GM23338 (cell line): ENCODE results near the gene PARP6.

ENCODE experiments used
- CREB1 ChIP-seq: fragments of 250-450 bp; sonication (Bioruptor Pico); IDR thresholded peaks from 2 replicates; pipeline ENCODE4 v1.5.0; 2020; ENCODE audit warnings: low read depth, mild to moderate bottlenecking, moderate library complexity
- EZH2 ChIP-seq: fragments of 200-600 bp; sonication (generic); IDR thresholded peaks from one replicate; pipeline ENCODE4 v1.8.0; 2017; ENCODE audit warnings: antibody characterized with exemption, mild to moderate bottlenecking, low read depth; ENCODE audit not compliant: unreplicated experiment
- EZH2phosphoT487 ChIP-seq: fragments of 200-600 bp; sonication (generic); IDR thresholded peaks from one replicate; pipeline ENCODE4 v1.8.1; 2018; ENCODE audit warnings: antibody characterized with exemption; ENCODE audit not compliant: unreplicated experiment
- POLR2AphosphoS5 ChIP-seq: IDR thresholded peaks from 2 replicates; pipeline ENCODE4 v1.6.1; 2016; ENCODE audit warnings: antibody characterized with exemption, low read depth
- ZNF114 ChIP-seq: fragments of 250-450 bp; sonication (Bioruptor Pico); IDR thresholded peaks from 2 replicates; pipeline ENCODE4 v1.5.0; 2020; ENCODE audit warnings: mild to moderate bottlenecking, moderate library complexity
- TF ChIP-seq, protein P1 (sequence below), 2 experiments: fragments of 200-600 bp in 1 of 2; sonication (generic) in 1 of 2; conservative IDR thresholded peaks; 2 replicates each; pipeline versions ENCODE4 v1.5.1 to v1.6.1; 2016 to 2017; ENCODE audit warnings: antibody characterized with exemption in 2 of 2, low read depth in 2 of 2, mild to moderate bottlenecking in 2 of 2, moderate library complexity in 1 of 2
- TF ChIP-seq, protein P2 (sequence below): fragments of 250-450 bp; sonication (Bioruptor Pico); IDR thresholded peaks from 2 replicates; pipeline ENCODE4 v1.5.0; 2020; ENCODE audit warnings: mild to moderate bottlenecking, moderate library complexity

GRCh38 chr15:72284781-72285180 lies 12.4 kb upstream of the PARP6 start:
- no peak for TF ChIP-seq POLR2AphosphoS5
- TF ChIP-seq, protein P1, sequence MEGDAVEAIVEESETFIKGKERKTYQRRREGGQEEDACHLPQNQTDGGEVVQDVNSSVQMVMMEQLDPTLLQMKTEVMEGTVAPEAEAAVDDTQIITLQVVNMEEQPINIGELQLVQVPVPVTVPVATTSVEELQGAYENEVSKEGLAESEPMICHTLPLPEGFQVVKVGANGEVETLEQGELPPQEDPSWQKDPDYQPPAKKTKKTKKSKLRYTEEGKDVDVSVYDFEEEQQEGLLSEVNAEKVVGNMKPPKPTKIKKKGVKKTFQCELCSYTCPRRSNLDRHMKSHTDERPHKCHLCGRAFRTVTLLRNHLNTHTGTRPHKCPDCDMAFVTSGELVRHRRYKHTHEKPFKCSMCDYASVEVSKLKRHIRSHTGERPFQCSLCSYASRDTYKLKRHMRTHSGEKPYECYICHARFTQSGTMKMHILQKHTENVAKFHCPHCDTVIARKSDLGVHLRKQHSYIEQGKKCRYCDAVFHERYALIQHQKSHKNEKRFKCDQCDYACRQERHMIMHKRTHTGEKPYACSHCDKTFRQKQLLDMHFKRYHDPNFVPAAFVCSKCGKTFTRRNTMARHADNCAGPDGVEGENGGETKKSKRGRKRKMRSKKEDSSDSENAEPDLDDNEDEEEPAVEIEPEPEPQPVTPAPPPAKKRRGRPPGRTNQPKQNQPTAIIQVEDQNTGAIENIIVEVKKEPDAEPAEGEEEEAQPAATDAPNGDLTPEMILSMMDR (conservative IDR thresholded peaks at IDR 0.05; ENCODE audit: low read depth in 2 of 2), result no peak
- TF ChIP-seq CREB1, result no peak
- no peak for TF ChIP-seq EZH2
- TF ChIP-seq EZH2phosphoT487, result no peak
- TF ChIP-seq, protein P2, sequence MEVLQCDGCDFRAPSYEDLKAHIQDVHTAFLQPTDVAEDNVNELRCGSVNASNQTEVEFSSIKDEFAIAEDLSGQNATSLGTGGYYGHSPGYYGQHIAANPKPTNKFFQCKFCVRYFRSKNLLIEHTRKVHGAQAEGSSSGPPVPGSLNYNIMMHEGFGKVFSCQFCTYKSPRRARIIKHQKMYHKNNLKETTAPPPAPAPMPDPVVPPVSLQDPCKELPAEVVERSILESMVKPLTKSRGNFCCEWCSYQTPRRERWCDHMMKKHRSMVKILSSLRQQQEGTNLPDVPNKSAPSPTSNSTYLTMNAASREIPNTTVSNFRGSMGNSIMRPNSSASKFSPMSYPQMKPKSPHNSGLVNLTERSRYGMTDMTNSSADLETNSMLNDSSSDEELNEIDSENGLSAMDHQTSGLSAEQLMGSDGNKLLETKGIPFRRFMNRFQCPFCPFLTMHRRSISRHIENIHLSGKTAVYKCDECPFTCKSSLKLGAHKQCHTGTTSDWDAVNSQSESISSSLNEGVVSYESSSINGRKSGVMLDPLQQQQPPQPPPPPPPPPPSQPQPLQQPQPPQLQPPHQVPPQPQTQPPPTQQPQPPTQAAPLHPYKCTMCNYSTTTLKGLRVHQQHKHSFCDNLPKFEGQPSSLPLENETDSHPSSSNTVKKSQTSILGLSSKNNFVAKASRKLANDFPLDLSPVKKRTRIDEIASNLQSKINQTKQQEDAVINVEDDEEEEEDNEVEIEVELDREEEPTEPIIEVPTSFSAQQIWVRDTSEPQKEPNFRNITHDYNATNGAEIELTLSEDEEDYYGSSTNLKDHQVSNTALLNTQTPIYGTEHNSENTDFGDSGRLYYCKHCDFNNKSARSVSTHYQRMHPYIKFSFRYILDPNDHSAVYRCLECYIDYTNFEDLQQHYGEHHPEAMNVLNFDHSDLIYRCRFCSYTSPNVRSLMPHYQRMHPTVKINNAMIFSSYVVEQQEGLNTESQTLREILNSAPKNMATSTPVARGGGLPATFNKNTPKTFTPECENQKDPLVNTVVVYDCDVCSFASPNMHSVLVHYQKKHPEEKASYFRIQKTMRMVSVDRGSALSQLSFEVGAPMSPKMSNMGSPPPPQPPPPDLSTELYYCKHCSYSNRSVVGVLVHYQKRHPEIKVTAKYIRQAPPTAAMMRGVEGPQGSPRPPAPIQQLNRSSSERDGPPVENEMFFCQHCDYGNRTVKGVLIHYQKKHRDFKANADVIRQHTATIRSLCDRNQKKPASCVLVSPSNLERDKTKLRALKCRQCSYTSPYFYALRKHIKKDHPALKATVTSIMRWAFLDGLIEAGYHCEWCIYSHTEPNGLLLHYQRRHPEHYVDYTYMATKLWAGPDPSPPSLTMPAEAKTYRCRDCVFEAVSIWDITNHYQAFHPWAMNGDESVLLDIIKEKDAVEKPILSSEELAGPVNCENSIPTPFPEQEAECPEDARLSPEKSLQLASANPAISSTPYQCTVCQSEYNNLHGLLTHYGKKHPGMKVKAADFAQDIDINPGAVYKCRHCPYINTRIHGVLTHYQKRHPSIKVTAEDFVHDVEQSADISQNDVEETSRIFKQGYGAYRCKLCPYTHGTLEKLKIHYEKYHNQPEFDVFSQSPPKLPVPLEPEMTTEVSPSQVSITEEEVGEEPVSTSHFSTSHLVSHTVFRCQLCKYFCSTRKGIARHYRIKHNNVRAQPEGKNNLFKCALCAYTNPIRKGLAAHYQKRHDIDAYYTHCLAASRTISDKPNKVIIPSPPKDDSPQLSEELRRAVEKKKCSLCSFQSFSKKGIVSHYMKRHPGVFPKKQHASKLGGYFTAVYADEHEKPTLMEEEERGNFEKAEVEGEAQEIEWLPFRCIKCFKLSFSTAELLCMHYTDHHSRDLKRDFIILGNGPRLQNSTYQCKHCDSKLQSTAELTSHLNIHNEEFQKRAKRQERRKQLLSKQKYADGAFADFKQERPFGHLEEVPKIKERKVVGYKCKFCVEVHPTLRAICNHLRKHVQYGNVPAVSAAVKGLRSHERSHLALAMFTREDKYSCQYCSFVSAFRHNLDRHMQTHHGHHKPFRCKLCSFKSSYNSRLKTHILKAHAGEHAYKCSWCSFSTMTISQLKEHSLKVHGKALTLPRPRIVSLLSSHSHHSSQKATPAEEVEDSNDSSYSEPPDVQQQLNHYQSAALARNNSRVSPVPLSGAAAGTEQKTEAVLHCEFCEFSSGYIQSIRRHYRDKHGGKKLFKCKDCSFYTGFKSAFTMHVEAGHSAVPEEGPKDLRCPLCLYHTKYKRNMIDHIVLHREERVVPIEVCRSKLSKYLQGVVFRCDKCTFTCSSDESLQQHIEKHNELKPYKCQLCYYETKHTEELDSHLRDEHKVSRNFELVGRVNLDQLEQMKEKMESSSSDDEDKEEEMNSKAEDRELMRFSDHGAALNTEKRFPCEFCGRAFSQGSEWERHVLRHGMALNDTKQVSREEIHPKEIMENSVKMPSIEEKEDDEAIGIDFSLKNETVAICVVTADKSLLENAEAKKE (CRISPR knock-in tag), result no peak
- TF ChIP-seq ZNF114, result no peak
